Activated B cell treated with CpG ODN at 0.5 μM for 24 hours (primary cell): ENCODE results near the gene FANK1. TPM values are rescaled to one million over a fixed set of nuclear protein-coding genes. Genes with fewer than 3 reads are reported as not detected.

Experiments used
- ATAC-seq: fragments of 200-7000 bp; cut with Tn5 transposase; one replicate; pipeline ENCODE4 v1.10.0; 2021; ENCODE audit warnings: low read depth, mild to moderate bottlenecking, moderate library complexity
- CTCF ChIA-PET: fragments of 350-600 bp; sonication (Branson Sonifier 250); formaldehyde crosslinking; loops from one replicate; lab custom pipeline; 2021; ENCODE audit warnings: antibody characterized with exemption; lab: Charles Lee
- POLR2A ChIA-PET: fragments of 350-600 bp; sonication (Branson Sonifier 250); formaldehyde crosslinking; loops from one replicate; lab custom pipeline; 2021; ENCODE audit warnings: antibody characterized with exemption; lab: Charles Lee
- DNase-seq: peaks from one replicate; pipeline ENCODE4 v3.0.0; 2022
- H3K27ac Mint-ChIP-seq: one replicate; pipeline ENCODE4 v1.8.0; 2020; ENCODE audit warnings: mixed read lengths
- H3K27me3 Mint-ChIP-seq: one replicate; pipeline ENCODE4 v1.8.0; 2021; ENCODE audit warnings: mixed read lengths
- H3K36me3 Mint-ChIP-seq: one replicate; pipeline ENCODE4 v1.8.0; 2021; ENCODE audit warnings: low read depth, mixed read lengths
- H3K4me1 Mint-ChIP-seq: one replicate; pipeline ENCODE4 v1.8.0; 2021; ENCODE audit warnings: mixed read lengths
- H3K4me3 Mint-ChIP-seq: one replicate; pipeline ENCODE4 v1.8.0; 2020; ENCODE audit warnings: mild to moderate bottlenecking, mixed read lengths
- H3K9me3 Mint-ChIP-seq: one replicate; pipeline ENCODE4 v1.8.0; 2020; ENCODE audit warnings: mixed read lengths
- CTCF ChIP-seq: fragments of 200-600 bp; IDR thresholded peaks from one replicate; pipeline ENCODE4 v1.8.0; 2022; ENCODE audit warnings: antibody characterized with exemption, mild to moderate bottlenecking
- intact Hi-C: fragments of 100-400 bp; cut with micrococcal nuclease; formaldehyde crosslinking; loops from one replicate; pipeline ENCODE4 v1.15.1; 2024
- total RNA-seq: library from RNA; stranded (reverse); gene quantifications from 2 replicates; pipeline ENCODE4 v1.2.3, GENCODE V29; 2022

FANK1 gene
- total RNA-seq, 1 donor from 2014 or later: 0.42 TPM

GRCh38 chr10:125994601-125995000 lies 98.2 kb downstream of the FANK1 start:
- DNase-seq: no peak
- Mint-ChIP-seq H3K9me3 (peaks cover 8% of the 10 kb centered on the region), H3K27ac (no peak overlapping the region), H3K27me3 (no peaks in the 10 kb centered on the region), H3K4me1 (peaks cover 13% of the 10 kb centered on the region), H3K36me3 (no peaks in the 10 kb centered on the region), H3K4me3 (no peak overlapping the region)
- intact Hi-C loops: no loop called here
- ChIA-PET POLR2A (no interaction called here), CTCF (interaction anchor here (1.6 kb wide), 1 partner anchor 103 kb away, joined by 5 read pairs; no protein-coding TSS in a partner anchor)
- no peak for ATAC-seq
- no peak for TF ChIP-seq CTCF

GRCh38 chr10:125995726-125996304 lies 99.5 kb downstream of the FANK1 start:
- no peak for DNase-seq
- no peaks in the 10 kb centered on the region for H3K36me3 Mint-ChIP-seq
- no peak overlapping the region for H3K4me3 Mint-ChIP-seq
- no peak overlapping the region for H3K27ac Mint-ChIP-seq
- H3K4me1 Mint-ChIP-seq: peaks cover 9% of the 10 kb centered on the region
- POLR2A ChIA-PET: no interaction called here
- no peak for ATAC-seq
- H3K27me3 Mint-ChIP-seq: no peaks in the 10 kb centered on the region
- CTCF ChIA-PET: no interaction called here
- intact Hi-C loops: no loop called here
- no peak for TF ChIP-seq CTCF
- no peaks in the 10 kb centered on the region for H3K9me3 Mint-ChIP-seq

- DNase-seq: no peak
- no peaks in the 10 kb centered on the region for H3K27me3 Mint-ChIP-seq
- no peak for ATAC-seq
- no peaks in the 10 kb centered on the region for H3K4me1 Mint-ChIP-seq
- H3K4me3 Mint-ChIP-seq: no peak overlapping the region
- no peaks in the 10 kb centered on the region for H3K9me3 Mint-ChIP-seq
- no peak overlapping the region for H3K27ac Mint-ChIP-seq
- no peaks in the 10 kb centered on the region for H3K36me3 Mint-ChIP-seq
- intact Hi-C loops: no loop called here
- ChIA-PET CTCF (interaction anchor here (0.8 kb wide), 1 partner anchor 15 kb away, joined by 3 read pairs; no protein-coding TSS in a partner anchor), POLR2A (no interaction called here)
- TF ChIP-seq CTCF: no peak
Observed at GRCh38 chr10:125997586-125997985, 101.2 kb downstream of the FANK1 start.

- no peaks in the 10 kb centered on the region for H3K4me1 Mint-ChIP-seq
- ChIA-PET CTCF (no interaction called here), POLR2A (no interaction called here)
- no peak overlapping the region for H3K27ac Mint-ChIP-seq
- H3K9me3 Mint-ChIP-seq: no peaks in the 10 kb centered on the region
- no peaks in the 10 kb centered on the region for H3K27me3 Mint-ChIP-seq
- intact Hi-C loops: no loop called here
- no peak for ATAC-seq
- DNase-seq: no peak
- no peaks in the 10 kb centered on the region for H3K36me3 Mint-ChIP-seq
- no peak overlapping the region for H3K4me3 Mint-ChIP-seq
- TF ChIP-seq CTCF: no peak
Observed at GRCh38 chr10:125999694-126000093, 103.3 kb downstream of the FANK1 start.

GRCh38 chr10:126001576-126001975 lies 105.2 kb downstream of the FANK1 start:
- intact Hi-C loops: no loop called here
- no peak for ATAC-seq
- ChIA-PET POLR2A (no interaction called here), CTCF (no interaction called here)
- Mint-ChIP-seq H3K9me3 (no peaks in the 10 kb centered on the region), H3K4me1 (peaks cover 2% of the 10 kb centered on the region), H3K4me3 (no peak overlapping the region), H3K36me3 (no peaks in the 10 kb centered on the region), H3K27me3 (no peaks in the 10 kb centered on the region), H3K27ac (no peak overlapping the region)
- DNase-seq: no peak
- no peak for TF ChIP-seq CTCF
